Loucy (cell line): ENCODE data around the gene GAS7.

Experiments
- EZH2phosphoT487 ChIP-seq: fragments of 200-600 bp; IDR thresholded peaks from 2 replicates; pipeline ENCODE4 v1.6.1; 2018; ENCODE audit warnings: antibody characterized with exemption, mild to moderate bottlenecking, moderate library complexity, borderline replicate concordance
- TF ChIP-seq, protein P1 (sequence below): fragments of 200-600 bp; sonication (generic); conservative IDR thresholded peaks from 2 replicates; pipeline ENCODE4 v1.5.1; 2014; ENCODE audit warnings: mild to moderate bottlenecking, antibody characterized with exemption, low read length

- TF ChIP-seq, protein P1, sequence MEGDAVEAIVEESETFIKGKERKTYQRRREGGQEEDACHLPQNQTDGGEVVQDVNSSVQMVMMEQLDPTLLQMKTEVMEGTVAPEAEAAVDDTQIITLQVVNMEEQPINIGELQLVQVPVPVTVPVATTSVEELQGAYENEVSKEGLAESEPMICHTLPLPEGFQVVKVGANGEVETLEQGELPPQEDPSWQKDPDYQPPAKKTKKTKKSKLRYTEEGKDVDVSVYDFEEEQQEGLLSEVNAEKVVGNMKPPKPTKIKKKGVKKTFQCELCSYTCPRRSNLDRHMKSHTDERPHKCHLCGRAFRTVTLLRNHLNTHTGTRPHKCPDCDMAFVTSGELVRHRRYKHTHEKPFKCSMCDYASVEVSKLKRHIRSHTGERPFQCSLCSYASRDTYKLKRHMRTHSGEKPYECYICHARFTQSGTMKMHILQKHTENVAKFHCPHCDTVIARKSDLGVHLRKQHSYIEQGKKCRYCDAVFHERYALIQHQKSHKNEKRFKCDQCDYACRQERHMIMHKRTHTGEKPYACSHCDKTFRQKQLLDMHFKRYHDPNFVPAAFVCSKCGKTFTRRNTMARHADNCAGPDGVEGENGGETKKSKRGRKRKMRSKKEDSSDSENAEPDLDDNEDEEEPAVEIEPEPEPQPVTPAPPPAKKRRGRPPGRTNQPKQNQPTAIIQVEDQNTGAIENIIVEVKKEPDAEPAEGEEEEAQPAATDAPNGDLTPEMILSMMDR = no peak
- TF ChIP-seq EZH2phosphoT487 = no peak
Measured at GRCh38 chr17:10120749-10121148, 77.7 kb downstream of the GAS7 start.
